SK-N-SH treated with all-trans-retinoic acid at 6 μM for 48 hours (cell line): ENCODE data around the gene HRNR.

ENCODE experiments used
- ARNTL ChIP-seq: fragments of 450-650 bp; formaldehyde crosslinking; IDR thresholded peaks from 2 replicates; pipeline ENCODE4 v1.5.0; 2020; ENCODE audit warnings: low read depth, mild to moderate bottlenecking, moderate library complexity, borderline replicate concordance
- BACH2 ChIP-seq: fragments of 250-450 bp; sonication (Bioruptor Pico); IDR thresholded peaks from 2 replicates; pipeline ENCODE4 v1.9.0; 2021; ENCODE audit warnings: mild to moderate bottlenecking, borderline replicate concordance
- CSDC2 ChIP-seq: fragments of 250-450 bp; sonication (Bioruptor Pico); IDR thresholded peaks from 2 replicates; pipeline ENCODE4 v1.5.0; 2020; ENCODE audit warnings: mild to moderate bottlenecking, moderate library complexity
- ESRRG ChIP-seq: fragments of 250-450 bp; sonication (Bioruptor Pico); IDR thresholded peaks from 2 replicates; pipeline ENCODE4 v1.6.1; 2021; ENCODE audit warnings: mild to moderate bottlenecking
- GLIS3 ChIP-seq: fragments of 250-450 bp; sonication (Bioruptor Pico); IDR thresholded peaks from 2 replicates; pipeline ENCODE4 v1.5.0; 2020; ENCODE audit warnings: mild to moderate bottlenecking, moderate library complexity
- OSR1 ChIP-seq: fragments of 250-450 bp; sonication (Bioruptor Pico); IDR thresholded peaks from 2 replicates; pipeline ENCODE4 v1.8.0; 2022; ENCODE audit warnings: moderate library complexity, mild to moderate bottlenecking, inconsistent platforms
- PATZ1 ChIP-seq: fragments of 250-450 bp; sonication (Bioruptor Pico); IDR thresholded peaks from 2 replicates; pipeline ENCODE4 v1.8.0; 2020; ENCODE audit warnings: mild to moderate bottlenecking, moderate library complexity, borderline replicate concordance
- SNAI2 ChIP-seq: fragments of 250-450 bp; sonication (Bioruptor Pico); IDR thresholded peaks from 2 replicates; pipeline ENCODE4 v1.5.0; 2020; ENCODE audit warnings: mild to moderate bottlenecking, moderate library complexity
- TOX ChIP-seq: fragments of 250-450 bp; sonication (Bioruptor Pico); IDR thresholded peaks from 2 replicates; pipeline ENCODE4 v1.8.0; 2021; ENCODE audit warnings: mild to moderate bottlenecking, moderate library complexity, borderline replicate concordance
- ZFP30 ChIP-seq: fragments of 450-650 bp; formaldehyde crosslinking; IDR thresholded peaks from 2 replicates; pipeline ENCODE4 v1.5.0; 2022; ENCODE audit warnings: mild to moderate bottlenecking, moderate library complexity
- ZNF565 ChIP-seq: fragments of 450-650 bp; formaldehyde crosslinking; conservative IDR thresholded peaks from 2 replicates; pipeline ENCODE4 v1.5.0; 2020; ENCODE audit warnings: low read depth, mild to moderate bottlenecking, moderate library complexity

GRCh38 chr1:152190589-152190988 is 33.4 kb downstream of the HRNR start:
- TF ChIP-seq PATZ1 (no peak), ESRRG (CRISPR knock-in tag) (no peak), TOX (CRISPR knock-in tag) (no peak), ZFP30 (CRISPR knock-in tag) (no peak), CSDC2 (CRISPR knock-in tag) (no peak), GLIS3 (no peak), ZNF565 (CRISPR knock-in tag) (no peak), BACH2 (CRISPR knock-in tag) (no peak), OSR1 (CRISPR knock-in tag) (no peak), ARNTL (no peak), SNAI2 (CRISPR knock-in tag) (no peak)
